DND-41 (cell line): ENCODE data around the gene ERO1A.

Experiments used
- ATAC-seq: fragments of 200-7000 bp; cut with Tn5 transposase; 3 replicates; pipeline ENCODE4 v1.9.1; 2021; ENCODE audit warnings: low read depth; ENCODE audit not compliant: insufficient read depth
- DNase-seq: peaks from one replicate; pipeline ENCODE4 v3.0.0-alpha.2; 2020
- H2AFZ ChIP-seq: 2 replicates; pipeline ENCODE4 v1.6.0; 2012; ENCODE audit warnings: low read depth, low read length
- H3K27ac ChIP-seq: 2 replicates; pipeline ENCODE4 v1.5.1; 2012; ENCODE audit warnings: low read length, inconsistent platforms
- H3K27me3 ChIP-seq: fragments of 200-600 bp; sonication (generic); 2 replicates; pipeline ENCODE4 v1.6.0; 2012; ENCODE audit warnings: low read length, mild to moderate bottlenecking, inconsistent platforms; ENCODE audit not compliant: insufficient read depth, poor library complexity
- H3K36me3 ChIP-seq: 2 replicates; pipeline ENCODE4 v1.5.1; 2012; ENCODE audit warnings: low read length, inconsistent platforms; ENCODE audit not compliant: insufficient read depth
- H3K4me1 ChIP-seq: 2 replicates; pipeline ENCODE4 v1.5.1; 2012; ENCODE audit warnings: mild to moderate bottlenecking, low read length; ENCODE audit not compliant: insufficient read depth
- H3K4me2 ChIP-seq: 2 replicates; pipeline ENCODE4 v1.6.0; 2012; ENCODE audit warnings: mild to moderate bottlenecking, moderate library complexity, low read length, inconsistent platforms; ENCODE audit not compliant: insufficient read depth
- H3K4me3 ChIP-seq, 2 experiments: fragments of 200-600 bp in 1 of 2; shearing (Covaris generic) in 1 of 2; 2 replicates each; pipeline ENCODE4 v1.5.1; 2012 to 2016; ENCODE audit warnings: inconsistent platforms in 2 of 2, low read length in 2 of 2, mild to moderate bottlenecking in 2 of 2, low read depth in 1 of 2, moderate library complexity in 1 of 2
- H3K79me2 ChIP-seq: 2 replicates; pipeline ENCODE4 v1.6.0; 2012; ENCODE audit warnings: low read length, inconsistent platforms; ENCODE audit not compliant: insufficient read depth
- H3K9ac ChIP-seq: 2 replicates; pipeline ENCODE4 v1.6.0; 2012; ENCODE audit warnings: low read depth, mild to moderate bottlenecking, inconsistent platforms, low read length, moderate library complexity
- H3K9me3 ChIP-seq: 2 replicates; pipeline ENCODE4 v1.5.1; 2012; ENCODE audit warnings: low read length, moderate library complexity, mild to moderate bottlenecking, inconsistent platforms; ENCODE audit not compliant: insufficient read depth, severe bottlenecking
- H4K20me1 ChIP-seq: 2 replicates; pipeline ENCODE4 v1.6.0; 2012; ENCODE audit warnings: low read length; ENCODE audit not compliant: insufficient read depth
- EZH2 ChIP-seq: IDR thresholded peaks from 3 replicates; pipeline ENCODE4 v1.6.1; 2012; ENCODE audit warnings: borderline replicate concordance, low read depth, mild to moderate bottlenecking, moderate library complexity, low read length, inconsistent platforms; ENCODE audit not compliant: severe bottlenecking
- TF ChIP-seq, protein P1 (sequence below): IDR thresholded peaks from 2 replicates; pipeline ENCODE4 v1.5.1; 2012; ENCODE audit warnings: borderline replicate concordance, low read length, moderate library complexity, mild to moderate bottlenecking; ENCODE audit not compliant: poor library complexity, severe bottlenecking; ENCODE audit errors: extremely low read depth

ERO1A gene

DNA sequence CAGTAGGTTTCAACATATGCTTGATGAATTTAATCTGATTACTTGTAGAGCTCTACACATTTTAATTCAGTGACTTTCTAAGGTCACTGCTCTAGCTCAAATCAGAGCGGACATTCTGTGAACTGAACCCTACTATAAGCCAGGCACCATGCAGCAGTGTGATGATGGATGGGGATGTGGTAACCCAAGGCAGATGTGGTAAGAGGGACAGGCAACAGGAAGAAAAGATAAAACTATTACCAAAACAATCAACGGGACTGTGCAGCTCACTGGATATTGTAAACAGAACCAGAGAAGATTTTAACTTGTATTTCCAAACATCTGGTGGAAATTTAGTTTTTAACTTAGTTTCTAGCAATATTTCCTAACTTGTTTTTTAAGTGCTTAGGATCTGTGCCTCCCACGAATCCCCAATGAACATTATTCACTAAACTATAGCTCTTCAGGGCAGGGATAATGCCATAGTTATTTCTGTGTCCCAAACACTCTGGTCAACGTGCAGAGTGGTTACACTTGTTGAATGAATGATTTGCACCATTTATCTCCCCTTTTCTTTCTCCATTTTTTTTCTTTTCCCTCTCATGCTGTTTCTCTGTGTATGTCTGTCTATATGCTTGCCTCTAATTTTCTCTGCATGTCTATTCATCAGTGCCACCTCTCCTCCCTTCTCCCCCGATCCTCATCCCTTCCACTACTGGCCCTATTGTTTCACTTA, 3.0 kb downstream of the ERO1A start:
- TF ChIP-seq, protein P1, sequence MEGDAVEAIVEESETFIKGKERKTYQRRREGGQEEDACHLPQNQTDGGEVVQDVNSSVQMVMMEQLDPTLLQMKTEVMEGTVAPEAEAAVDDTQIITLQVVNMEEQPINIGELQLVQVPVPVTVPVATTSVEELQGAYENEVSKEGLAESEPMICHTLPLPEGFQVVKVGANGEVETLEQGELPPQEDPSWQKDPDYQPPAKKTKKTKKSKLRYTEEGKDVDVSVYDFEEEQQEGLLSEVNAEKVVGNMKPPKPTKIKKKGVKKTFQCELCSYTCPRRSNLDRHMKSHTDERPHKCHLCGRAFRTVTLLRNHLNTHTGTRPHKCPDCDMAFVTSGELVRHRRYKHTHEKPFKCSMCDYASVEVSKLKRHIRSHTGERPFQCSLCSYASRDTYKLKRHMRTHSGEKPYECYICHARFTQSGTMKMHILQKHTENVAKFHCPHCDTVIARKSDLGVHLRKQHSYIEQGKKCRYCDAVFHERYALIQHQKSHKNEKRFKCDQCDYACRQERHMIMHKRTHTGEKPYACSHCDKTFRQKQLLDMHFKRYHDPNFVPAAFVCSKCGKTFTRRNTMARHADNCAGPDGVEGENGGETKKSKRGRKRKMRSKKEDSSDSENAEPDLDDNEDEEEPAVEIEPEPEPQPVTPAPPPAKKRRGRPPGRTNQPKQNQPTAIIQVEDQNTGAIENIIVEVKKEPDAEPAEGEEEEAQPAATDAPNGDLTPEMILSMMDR: no peak
- no peak for TF ChIP-seq EZH2

DNA sequence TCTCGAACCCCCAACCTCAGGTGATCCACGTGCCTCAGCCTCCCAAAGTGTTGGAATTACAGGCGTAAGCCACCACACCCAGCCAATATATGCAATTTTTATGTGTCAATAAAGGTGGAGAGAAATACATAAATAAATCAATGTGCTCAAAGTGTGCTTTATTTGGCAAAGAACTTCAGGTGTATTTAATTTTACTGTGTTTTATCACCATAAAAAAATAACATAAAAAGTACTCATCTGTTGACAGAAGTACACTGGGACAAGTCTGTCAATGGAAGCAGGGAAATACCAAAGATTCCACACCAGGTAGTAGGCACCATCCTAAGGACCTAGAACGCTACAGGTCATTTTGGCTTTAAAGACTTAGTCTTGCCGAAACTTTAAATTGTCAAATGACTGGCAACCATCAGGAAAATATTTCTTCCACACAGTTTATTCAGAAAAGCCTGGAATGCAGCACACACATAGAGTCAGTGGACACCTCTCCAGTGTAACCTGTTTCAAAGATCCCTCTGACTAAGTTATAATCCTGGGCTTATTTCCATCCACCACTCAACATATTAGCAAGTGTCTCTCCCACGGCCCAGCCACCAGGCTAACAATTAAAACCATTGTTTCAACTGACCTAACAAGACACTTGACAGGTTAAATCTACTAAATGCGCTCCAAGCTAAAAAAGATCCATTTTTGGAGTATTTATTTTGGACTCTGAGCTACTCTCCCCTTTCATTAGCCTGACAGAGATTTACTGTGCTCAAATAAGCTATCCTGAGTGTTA, 4.2 kb downstream of the ERO1A start:
- ATAC-seq (no peak), DNase-seq (no peak)
- Histone ChIP-seq H4K20me1 (peaks cover 47% of the 10 kb centered on the region), H3K4me1 (peaks cover 41% of the 10 kb centered on the region), H3K27me3 (no peaks in the 10 kb centered on the region), H3K9ac (no peak overlapping the region), H3K9me3 (no peaks in the 10 kb centered on the region), H3K79me2 (peaks cover 96% of the 10 kb centered on the region), H3K4me3 (no peak overlapping the region), H3K4me2 (peak overlapping the region; percentile 87), H3K36me3 (peaks cover 5% of the 10 kb centered on the region; the same call in 1 of the 2 replicates), H3K27ac (peak overlapping the region; percentile 5; the same call in 1 of the 2 replicates), H2AFZ (no peak overlapping the region)
- TF ChIP-seq, protein P1: no peak
- no peak for TF ChIP-seq EZH2

More for the DNA sequence above, 3.0 kb downstream of the ERO1A start:
- DNase-seq: peak; percentile 32
- Histone ChIP-seq H3K4me3 (peak overlapping the region in 1 of 2 experiments; percentile 16; a peak in 2 of 4 replicates), H3K27me3 (no peaks in the 10 kb centered on the region), H3K27ac (no peak overlapping the region; the same call in 1 of the 2 replicates), H3K9me3 (no peaks in the 10 kb centered on the region), H3K4me2 (peak overlapping the region; percentile 87), H3K36me3 (peaks cover 5% of the 10 kb centered on the region; the same call in 1 of the 2 replicates), H3K79me2 (peaks cover 83% of the 10 kb centered on the region), H2AFZ (no peak overlapping the region), H3K4me1 (peaks cover 42% of the 10 kb centered on the region), H4K20me1 (peaks cover 37% of the 10 kb centered on the region), H3K9ac (no peak overlapping the region)
- ATAC-seq: peak; percentile 22; the same call in 1 of the 3 replicates

- peaks cover 11% of the 10 kb centered on the region for H3K36me3 ChIP-seq
- H3K9me3 ChIP-seq: no peaks in the 10 kb centered on the region
- no peak for ATAC-seq
- H3K4me3 ChIP-seq: no peak overlapping the region
- no peak overlapping the region for H3K4me2 ChIP-seq
- H3K4me1 ChIP-seq: peaks cover 7% of the 10 kb centered on the region
- no peak for DNase-seq
- no peaks in the 10 kb centered on the region for H3K27me3 ChIP-seq
- no peak overlapping the region for H3K9ac ChIP-seq
- TF ChIP-seq EZH2: no peak
- TF ChIP-seq, protein P1: no peak
- peaks cover 92% of the 10 kb centered on the region for H3K79me2 ChIP-seq
- peaks cover 43% of the 10 kb centered on the region for H4K20me1 ChIP-seq
- no peak overlapping the region for H3K27ac ChIP-seq
- H2AFZ ChIP-seq: no peak overlapping the region
Observed at GRCh38 chr14:52686176-52686575, 9.2 kb downstream of the ERO1A start.
